HepG2 (cell line): Measurements from ENCODE around the gene PRKCZ. TPM values are rescaled to one million over a fixed set of nuclear protein-coding genes. Genes with fewer than 3 reads are reported as not detected.

Experiments used
- CHCHD3 ChIP-seq: sonication (generic); formaldehyde crosslinking; IDR thresholded peaks from 2 replicates; pipeline ENCODE4 v1.8.0; 2022; ENCODE audit warnings: mild to moderate bottlenecking, missing genetic modification reagents, moderate library complexity
- DMAP1 ChIP-seq: IDR thresholded peaks from 2 replicates; pipeline ENCODE4 v1.6.1; 2016
- HNRNPUL1 ChIP-seq: fragments of 200-400 bp; formaldehyde crosslinking; IDR thresholded peaks from 2 replicates; pipeline ENCODE4 v1.6.1; 2017; ENCODE audit warnings: low read depth, mild to moderate bottlenecking, low read length, moderate library complexity
- KLF16 ChIP-seq, 2 experiments: sonication (generic) in 1 of 2; formaldehyde crosslinking in 1 of 2; IDR thresholded peaks; 2 replicates each; pipeline versions ENCODE4 v1.6.1 to v1.8.0; 2016 to 2023; ENCODE audit warnings: missing genetic modification reagents in 2 of 2, missing compliant biosample characterization in 1 of 2
- KLF6 ChIP-seq: IDR thresholded peaks from 2 replicates; pipeline ENCODE4 v1.8.0; 2016; ENCODE audit warnings: missing biosample characterization, missing genetic modification reagents
- MIER3 ChIP-seq: IDR thresholded peaks from 2 replicates; pipeline ENCODE4 v1.6.1; 2016; ENCODE audit warnings: missing compliant biosample characterization, borderline replicate concordance
- MYC ChIP-seq: sonication (generic); formaldehyde crosslinking; IDR thresholded peaks from 2 replicates; pipeline ENCODE4 v1.9.0; 2021; ENCODE audit warnings: missing genetic modification reagents, borderline replicate concordance
- NFKB2 ChIP-seq: sonication (generic); formaldehyde crosslinking; IDR thresholded peaks from 2 replicates; pipeline ENCODE4 v1.4.0; 2020; ENCODE audit warnings: missing genetic modification reagents, borderline replicate concordance
- NR1H2 ChIP-seq: sonication (generic); formaldehyde crosslinking; IDR thresholded peaks from 2 replicates; pipeline ENCODE4 v1.8.1; 2022; ENCODE audit warnings: low read depth, missing genetic modification reagents, borderline replicate concordance
- ONECUT2 ChIP-seq: sonication (generic); formaldehyde crosslinking; IDR thresholded peaks from 2 replicates; pipeline ENCODE4 v1.4.0; 2020; ENCODE audit warnings: missing genetic modification reagents
- RBFOX2 ChIP-seq: fragments of 200-400 bp; formaldehyde crosslinking; IDR thresholded peaks from 2 replicates; pipeline ENCODE4 v1.6.1; 2017; ENCODE audit warnings: low read depth, mild to moderate bottlenecking, low read length
- SRY ChIP-seq: sonication (generic); formaldehyde crosslinking; IDR thresholded peaks from 2 replicates; pipeline ENCODE4 v1.8.0; 2022; ENCODE audit warnings: mild to moderate bottlenecking, missing genetic modification reagents
- TBX3 ChIP-seq: fragments of 450-650 bp; IDR thresholded peaks from 2 replicates; pipeline ENCODE4 v1.6.1; 2017; ENCODE audit warnings: antibody characterized with exemption, mild to moderate bottlenecking, inconsistent platforms, borderline replicate concordance
- ZNF44 ChIP-seq: sonication (generic); formaldehyde crosslinking; IDR thresholded peaks from 2 replicates; pipeline ENCODE4 v1.5.1; 2020; ENCODE audit warnings: mild to moderate bottlenecking, missing genetic modification reagents
- ZNF703 ChIP-seq: sonication (generic); formaldehyde crosslinking; IDR thresholded peaks from 2 replicates; pipeline ENCODE4 v1.5.1; 2020; ENCODE audit warnings: missing genetic modification reagents, mild to moderate bottlenecking, moderate library complexity, borderline replicate concordance
- ZNF746 ChIP-seq: sonication (generic); formaldehyde crosslinking; IDR thresholded peaks from 2 replicates; pipeline ENCODE4 v1.8.0; 2022; ENCODE audit warnings: mild to moderate bottlenecking, missing genetic modification reagents
- ZNF816 ChIP-seq: sonication (generic); formaldehyde crosslinking; IDR thresholded peaks from 2 replicates; pipeline ENCODE4 v1.8.0; 2022; ENCODE audit warnings: missing genetic modification reagents, mild to moderate bottlenecking, borderline replicate concordance
- polyA plus RNA-seq, 8 experiments: library from polyadenylated mRNA; depleted of rRNA in 3 of 8; stranded (reverse) in 7 of 8; unstranded in 1 of 8; fragments of >200 nt; fragmentation: Illumina TruSeq in 4 of 8; extraction: Trizol in 4 of 8; gene quantifications; 2 replicates each; pipeline versions ENCODE4 v1.2.1 to v1.2.3, GENCODE V29; 2011 to 2016; ENCODE audit warnings: low read depth in 4 of 8, missing spikeins in 1 of 8, mixed read lengths in 1 of 8; ENCODE audit not compliant: insufficient read depth in 1 of 8
- total RNA-seq, 5 experiments: library from RNA; depleted of rRNA; stranded (reverse); fragments of >200 nt; fragmentation: Illumina TruSeq; extraction: Trizol; gene quantifications; 2 replicates each; pipeline ENCODE4 v1.2.3, GENCODE V29; 2016; ENCODE audit warnings: low read depth in 1 of 5
- TF ChIP-seq, protein P1 (sequence below): sonication (generic); formaldehyde crosslinking; IDR thresholded peaks from 2 replicates; pipeline ENCODE4 v1.4.0; 2020; ENCODE audit warnings: missing genetic modification reagents
- TF ChIP-seq, protein P2 (sequence below): IDR thresholded peaks from 2 replicates; pipeline ENCODE4 v1.6.1; 2012; ENCODE audit warnings: inconsistent platforms
- TF ChIP-seq, protein P3 (sequence below): sonication (generic); formaldehyde crosslinking; IDR thresholded peaks from 2 replicates; pipeline ENCODE4 v1.4.0; 2020; ENCODE audit warnings: mild to moderate bottlenecking, missing genetic modification reagents
- TF ChIP-seq, protein P4 (sequence below): sonication (generic); formaldehyde crosslinking; IDR thresholded peaks from 2 replicates; pipeline ENCODE4 v1.5.0; 2020; ENCODE audit warnings: missing genetic modification reagents, mild to moderate bottlenecking, borderline replicate concordance
- TF ChIP-seq, protein P5 (sequence below): IDR thresholded peaks from 2 replicates; pipeline ENCODE4 v1.6.1; 2016; ENCODE audit warnings: mild to moderate bottlenecking
- TF ChIP-seq, protein P6 (sequence below): sonication (generic); formaldehyde crosslinking; IDR thresholded peaks from 2 replicates; pipeline ENCODE4 v1.5.0; 2020; ENCODE audit warnings: missing genetic modification reagents, mild to moderate bottlenecking, borderline replicate concordance

PRKCZ gene
- total and polyA plus RNA-seq, 2 of the 13 experiments (the other 11 are each of a cell fraction or from before 2014, with no cell fraction given): 34.7 to 85.2 TPM

DNA sequence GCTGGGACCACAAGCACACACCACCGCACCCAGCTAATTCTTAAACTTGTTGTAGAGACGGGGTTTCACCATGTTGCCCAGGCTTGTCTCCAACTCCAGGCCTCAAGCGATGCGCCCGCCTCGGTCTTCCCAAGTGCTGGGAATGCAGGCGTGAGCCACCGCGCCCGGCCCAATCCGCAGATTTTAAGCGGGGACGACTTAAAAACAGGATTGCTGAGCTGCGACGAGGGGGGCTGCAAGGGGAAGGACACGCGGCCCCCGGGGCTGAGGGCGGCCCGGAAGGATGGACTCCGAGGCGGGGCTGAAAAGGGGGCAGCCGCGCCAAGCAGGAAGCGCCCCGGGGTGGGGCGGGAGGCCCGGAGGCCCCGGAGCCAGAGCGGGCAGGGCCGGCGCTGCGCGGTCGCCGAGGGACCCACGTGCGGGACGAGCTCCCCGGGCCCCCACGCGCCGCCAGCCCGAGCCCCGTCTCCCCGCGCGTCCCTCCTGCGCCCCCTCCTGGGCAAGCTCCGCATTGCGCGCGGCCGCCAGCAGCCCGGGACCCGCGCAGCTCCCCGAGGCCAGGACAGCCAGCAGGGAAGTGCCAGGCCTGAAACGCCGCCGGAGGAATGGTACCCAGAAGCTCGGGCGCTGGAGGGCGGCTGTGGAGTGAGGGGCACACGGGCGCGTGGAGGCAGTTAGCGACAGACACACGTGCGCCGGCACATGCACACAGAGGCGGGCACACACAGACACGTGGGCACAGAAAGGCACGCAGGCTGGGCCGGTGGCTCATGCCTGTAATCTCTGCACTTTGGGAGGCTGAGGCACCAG, 5.5 kb upstream of the PRKCZ start (continued):
- TF ChIP-seq ZNF746 (CRISPR knock-in tag): no peak
- TF ChIP-seq, protein P1, sequence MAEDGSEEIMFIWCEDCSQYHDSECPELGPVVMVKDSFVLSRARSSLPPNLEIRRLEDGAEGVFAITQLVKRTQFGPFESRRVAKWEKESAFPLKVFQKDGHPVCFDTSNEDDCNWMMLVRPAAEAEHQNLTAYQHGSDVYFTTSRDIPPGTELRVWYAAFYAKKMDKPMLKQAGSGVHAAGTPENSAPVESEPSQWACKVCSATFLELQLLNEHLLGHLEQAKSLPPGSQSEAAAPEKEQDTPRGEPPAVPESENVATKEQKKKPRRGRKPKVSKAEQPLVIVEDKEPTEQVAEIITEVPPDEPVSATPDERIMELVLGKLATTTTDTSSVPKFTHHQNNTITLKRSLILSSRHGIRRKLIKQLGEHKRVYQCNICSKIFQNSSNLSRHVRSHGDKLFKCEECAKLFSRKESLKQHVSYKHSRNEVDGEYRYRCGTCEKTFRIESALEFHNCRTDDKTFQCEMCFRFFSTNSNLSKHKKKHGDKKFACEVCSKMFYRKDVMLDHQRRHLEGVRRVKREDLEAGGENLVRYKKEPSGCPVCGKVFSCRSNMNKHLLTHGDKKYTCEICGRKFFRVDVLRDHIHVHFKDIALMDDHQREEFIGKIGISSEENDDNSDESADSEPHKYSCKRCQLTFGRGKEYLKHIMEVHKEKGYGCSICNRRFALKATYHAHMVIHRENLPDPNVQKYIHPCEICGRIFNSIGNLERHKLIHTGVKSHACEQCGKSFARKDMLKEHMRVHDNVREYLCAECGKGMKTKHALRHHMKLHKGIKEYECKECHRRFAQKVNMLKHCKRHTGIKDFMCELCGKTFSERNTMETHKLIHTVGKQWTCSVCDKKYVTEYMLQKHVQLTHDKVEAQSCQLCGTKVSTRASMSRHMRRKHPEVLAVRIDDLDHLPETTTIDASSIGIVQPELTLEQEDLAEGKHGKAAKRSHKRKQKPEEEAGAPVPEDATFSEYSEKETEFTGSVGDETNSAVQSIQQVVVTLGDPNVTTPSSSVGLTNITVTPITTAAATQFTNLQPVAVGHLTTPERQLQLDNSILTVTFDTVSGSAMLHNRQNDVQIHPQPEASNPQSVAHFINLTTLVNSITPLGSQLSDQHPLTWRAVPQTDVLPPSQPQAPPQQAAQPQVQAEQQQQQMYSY: no peak
- peak; percentile 75; the same call in 1 of the 2 replicates for TF ChIP-seq MYC (CRISPR knock-in tag)
- TF ChIP-seq NR1H2 (CRISPR knock-in tag): no peak
- TF ChIP-seq KLF6 (CRISPR knock-in tag): no peak
- TF ChIP-seq, protein P2, sequence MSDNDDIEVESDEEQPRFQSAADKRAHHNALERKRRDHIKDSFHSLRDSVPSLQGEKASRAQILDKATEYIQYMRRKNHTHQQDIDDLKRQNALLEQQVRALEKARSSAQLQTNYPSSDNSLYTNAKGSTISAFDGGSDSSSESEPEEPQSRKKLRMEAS: peak; percentile 78
- 0 out of 2 replicates have a peak, but pooled peaks have one; percentile 66 for TF ChIP-seq SRY (CRISPR knock-in tag)
- no peak for TF ChIP-seq CHCHD3 (CRISPR knock-in tag)
- TF ChIP-seq, protein P3, sequence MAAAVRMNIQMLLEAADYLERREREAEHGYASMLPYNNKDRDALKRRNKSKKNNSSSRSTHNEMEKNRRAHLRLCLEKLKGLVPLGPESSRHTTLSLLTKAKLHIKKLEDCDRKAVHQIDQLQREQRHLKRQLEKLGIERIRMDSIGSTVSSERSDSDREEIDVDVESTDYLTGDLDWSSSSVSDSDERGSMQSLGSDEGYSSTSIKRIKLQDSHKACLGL (CRISPR knock-in tag): 0 out of 2 replicates have a peak, but pooled peaks have one; percentile 19
- no peak for TF ChIP-seq MIER3 (CRISPR knock-in tag)
- TF ChIP-seq, protein P4, sequence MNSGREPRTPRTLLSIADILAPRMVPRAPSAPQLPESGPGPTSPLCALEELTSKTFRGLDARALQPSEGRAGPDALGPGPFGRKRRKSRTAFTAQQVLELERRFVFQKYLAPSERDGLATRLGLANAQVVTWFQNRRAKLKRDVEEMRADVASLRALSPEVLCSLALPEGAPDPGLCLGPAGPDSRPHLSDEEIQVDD: no peak
- TF ChIP-seq TBX3: no peak
- no peak for TF ChIP-seq RBFOX2
- no peak for TF ChIP-seq ZNF703
- no peak for TF ChIP-seq NFKB2 (CRISPR knock-in tag)
- no peak for TF ChIP-seq HNRNPUL1
- TF ChIP-seq KLF16 (CRISPR knock-in tag; IDR thresholded peaks at IDR 0.05): no peak
- no peak for TF ChIP-seq DMAP1 (CRISPR knock-in tag)
- TF ChIP-seq ZNF44: no peak
- no peak for TF ChIP-seq ZNF816 (CRISPR knock-in tag)
- no peak for TF ChIP-seq ONECUT2 (CRISPR knock-in tag)
- TF ChIP-seq, protein P5, sequence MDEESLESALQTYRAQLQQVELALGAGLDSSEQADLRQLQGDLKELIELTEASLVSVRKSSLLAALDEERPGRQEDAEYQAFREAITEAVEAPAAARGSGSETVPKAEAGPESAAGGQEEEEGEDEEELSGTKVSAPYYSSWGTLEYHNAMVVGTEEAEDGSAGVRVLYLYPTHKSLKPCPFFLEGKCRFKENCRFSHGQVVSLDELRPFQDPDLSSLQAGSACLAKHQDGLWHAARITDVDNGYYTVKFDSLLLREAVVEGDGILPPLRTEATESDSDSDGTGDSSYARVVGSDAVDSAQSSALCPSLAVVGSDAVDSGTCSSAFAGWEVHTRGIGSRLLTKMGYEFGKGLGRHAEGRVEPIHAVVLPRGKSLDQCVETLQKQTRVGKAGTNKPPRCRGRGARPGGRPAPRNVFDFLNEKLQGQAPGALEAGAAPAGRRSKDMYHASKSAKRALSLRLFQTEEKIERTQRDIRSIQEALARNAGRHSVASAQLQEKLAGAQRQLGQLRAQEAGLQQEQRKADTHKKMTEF (CRISPR knock-in tag): 0 out of 2 replicates have a peak, but pooled peaks have one; percentile 13
- TF ChIP-seq, protein P6, sequence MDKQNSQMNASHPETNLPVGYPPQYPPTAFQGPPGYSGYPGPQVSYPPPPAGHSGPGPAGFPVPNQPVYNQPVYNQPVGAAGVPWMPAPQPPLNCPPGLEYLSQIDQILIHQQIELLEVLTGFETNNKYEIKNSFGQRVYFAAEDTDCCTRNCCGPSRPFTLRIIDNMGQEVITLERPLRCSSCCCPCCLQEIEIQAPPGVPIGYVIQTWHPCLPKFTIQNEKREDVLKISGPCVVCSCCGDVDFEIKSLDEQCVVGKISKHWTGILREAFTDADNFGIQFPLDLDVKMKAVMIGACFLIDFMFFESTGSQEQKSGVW (CRISPR knock-in tag): no peak
